HG03066 (cell line): ENCODE results near the gene SMIM21.

Experiments used
- ATAC-seq: cut with Tn5 transposase; IDR thresholded peaks from one replicate; pipeline ENCODE4 v1.9.1; 2021; ENCODE audit warnings: low read depth; ENCODE audit not compliant: unreplicated experiment

The SMIM21 gene

GRCh38 chr18:75378376-75379315 is 48.9 kb downstream of the SMIM21 start:
- no peak for ATAC-seq

- ATAC-seq: no peak
Observed at GRCh38 chr18:75377926-75378325, 49.6 kb downstream of the SMIM21 start.

GRCh38 chr18:75377258-75377657 is 50.2 kb downstream of the SMIM21 start:
- no peak for ATAC-seq

GRCh38 chr18:75376004-75376403 is 51.5 kb downstream of the SMIM21 start:
- no peak for ATAC-seq

- no peak for ATAC-seq
Observed at GRCh38 chr18:75375341-75375740, 52.2 kb downstream of the SMIM21 start.

GRCh38 chr18:75374466-75374865 is 53.0 kb downstream of the SMIM21 start:
- ATAC-seq: no peak

GRCh38 chr18:75369026-75369721 is 58.3 kb downstream of the SMIM21 start:
- no peak for ATAC-seq

- no peak for ATAC-seq
Observed at GRCh38 chr18:75365837-75366236, 61.7 kb downstream of the SMIM21 start.

GRCh38 chr18:75365254-75365629 is 62.3 kb downstream of the SMIM21 start:
- no peak for ATAC-seq

- no peak for ATAC-seq
Observed at GRCh38 chr18:75364512-75365253, 62.8 kb downstream of the SMIM21 start.

GRCh38 chr18:75363446-75364225 is 63.9 kb downstream of the SMIM21 start:
- no peak for ATAC-seq

GRCh38 chr18:75362435-75362834 is 65.1 kb downstream of the SMIM21 start:
- no peak for ATAC-seq

GRCh38 chr18:75360941-75361340 is 66.6 kb downstream of the SMIM21 start:
- ATAC-seq: no peak

GRCh38 chr18:75360215-75360614 is 67.3 kb downstream of the SMIM21 start:
- no peak for ATAC-seq
